Measurements from ENCODE around the gene GET4. TPM values are rescaled to one million over a fixed set of nuclear protein-coding genes. Genes with fewer than 3 reads are reported as not detected.
"Not testable (repeated sequence)": the region's sequence is repeated elsewhere in the genome, so short reads cannot be mapped to it uniquely, and the experiment has no call there.

The GET4 gene
- total RNA-seq, 1 experiment from 2014 or later, result 50.2 TPM

DNA sequence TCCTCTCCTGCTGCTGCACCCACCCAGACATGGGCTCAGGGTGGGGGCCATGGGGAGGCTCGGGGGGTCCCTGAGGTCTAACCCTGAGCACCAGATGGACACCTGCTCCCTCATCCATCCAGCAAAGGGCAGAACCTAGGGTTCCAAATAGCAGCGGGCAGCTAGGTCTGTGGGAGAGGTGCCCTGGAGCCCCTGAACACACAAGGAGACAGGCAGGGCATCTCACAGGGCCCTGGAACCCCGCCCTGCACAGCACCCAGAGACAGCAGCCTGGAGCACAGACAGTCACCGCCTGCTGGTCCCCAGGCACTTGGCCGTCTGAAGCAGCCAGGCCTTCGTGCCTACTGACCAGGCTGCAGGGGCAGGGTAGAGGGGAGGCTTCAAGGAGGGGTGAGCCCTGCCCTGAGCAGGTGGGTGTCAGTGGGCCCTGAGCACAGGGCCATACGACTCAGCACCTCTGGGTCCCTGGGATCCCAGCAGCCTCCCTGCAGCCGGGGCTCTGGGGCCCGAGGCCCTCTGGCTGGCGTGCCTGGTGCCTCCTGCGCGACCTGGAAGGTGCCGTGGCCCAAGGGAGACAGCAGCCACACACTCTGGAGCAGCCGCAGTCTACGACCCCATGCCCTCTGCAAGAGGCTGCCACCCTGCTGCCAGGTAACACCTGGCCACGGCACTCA, 38.3 kb downstream of the GET4 start:
- DNase-seq (ENCODE audit: low read depth), result no peak

DNA sequence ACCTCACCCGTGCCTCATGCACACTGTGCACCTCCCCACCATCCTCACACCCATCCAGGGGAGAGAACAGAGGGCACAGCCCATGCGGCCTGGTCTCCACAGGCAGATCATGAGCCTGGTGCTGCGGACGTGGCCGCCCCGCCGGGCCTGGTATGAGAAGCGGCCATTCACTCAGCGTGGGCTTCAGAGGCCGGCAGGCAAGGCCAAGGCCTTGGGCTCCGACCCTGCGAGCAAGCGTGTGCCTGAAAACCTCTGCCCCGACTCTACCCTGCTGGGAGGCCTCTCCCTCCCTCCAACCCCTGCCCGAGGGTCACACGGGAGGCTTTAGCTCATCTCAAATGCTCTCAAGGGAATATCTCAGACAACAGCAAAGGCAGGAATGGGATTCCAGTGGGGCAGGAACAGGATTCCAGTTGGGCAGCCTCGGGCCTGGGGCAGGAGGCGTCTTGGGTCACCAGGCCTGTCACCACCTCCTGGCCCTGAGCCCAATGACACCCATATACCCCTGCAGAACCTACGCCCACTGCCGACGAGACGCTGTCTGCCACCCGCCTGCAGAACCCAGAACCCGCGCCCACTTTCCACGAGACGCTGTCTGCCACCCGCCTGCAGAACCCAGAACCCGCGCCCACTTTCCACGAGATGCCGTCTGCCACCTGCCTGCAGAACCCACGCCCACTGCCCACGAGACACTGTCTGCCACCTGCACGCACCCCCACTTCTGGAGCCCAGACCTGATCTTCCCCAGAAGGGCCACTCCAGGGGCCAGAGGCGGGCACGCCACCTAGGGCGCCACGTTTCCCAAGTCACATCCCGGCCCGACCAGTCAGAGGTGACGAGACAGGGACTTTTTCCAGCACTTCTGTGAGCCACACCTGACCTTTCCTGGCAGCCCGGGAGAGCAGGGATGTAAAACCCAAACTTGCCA, 39.2 kb downstream of the GET4 start:
- DNase-seq (ENCODE audit: low read depth), result no peak

DNA sequence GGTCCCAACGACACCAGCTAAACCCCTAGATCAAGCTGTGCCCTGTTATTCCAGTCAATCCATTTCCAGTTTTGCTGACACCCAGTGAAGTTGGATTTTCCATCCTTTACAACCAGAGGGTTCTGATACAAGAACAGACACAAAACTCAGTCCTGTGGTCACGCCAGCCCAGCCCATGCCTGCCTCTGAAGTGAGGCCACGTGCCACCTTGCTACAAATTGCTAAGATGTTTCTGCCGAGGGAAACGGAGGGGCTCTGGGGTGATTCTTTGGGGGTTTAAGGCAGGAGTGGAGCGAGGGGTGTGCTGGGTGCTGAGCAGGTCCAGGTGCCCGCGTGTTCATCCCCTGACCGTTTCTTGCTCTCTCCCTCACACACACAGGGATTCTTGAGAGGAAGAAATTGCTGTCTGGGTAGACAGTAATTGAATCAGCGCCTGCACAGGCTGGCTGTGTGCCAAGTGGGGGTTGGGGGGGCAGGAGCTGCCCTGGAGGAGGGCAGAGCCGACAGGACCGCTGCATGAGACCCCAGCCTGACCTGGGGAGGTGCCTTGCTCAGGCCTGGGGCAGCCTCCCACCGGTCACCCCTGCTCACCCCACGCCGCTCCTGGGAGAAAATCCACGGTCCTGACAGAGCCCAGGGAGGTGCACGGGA, 40.1 kb downstream of the GET4 start:
- DNase-seq (ENCODE audit: low read depth), result no peak

DNA sequence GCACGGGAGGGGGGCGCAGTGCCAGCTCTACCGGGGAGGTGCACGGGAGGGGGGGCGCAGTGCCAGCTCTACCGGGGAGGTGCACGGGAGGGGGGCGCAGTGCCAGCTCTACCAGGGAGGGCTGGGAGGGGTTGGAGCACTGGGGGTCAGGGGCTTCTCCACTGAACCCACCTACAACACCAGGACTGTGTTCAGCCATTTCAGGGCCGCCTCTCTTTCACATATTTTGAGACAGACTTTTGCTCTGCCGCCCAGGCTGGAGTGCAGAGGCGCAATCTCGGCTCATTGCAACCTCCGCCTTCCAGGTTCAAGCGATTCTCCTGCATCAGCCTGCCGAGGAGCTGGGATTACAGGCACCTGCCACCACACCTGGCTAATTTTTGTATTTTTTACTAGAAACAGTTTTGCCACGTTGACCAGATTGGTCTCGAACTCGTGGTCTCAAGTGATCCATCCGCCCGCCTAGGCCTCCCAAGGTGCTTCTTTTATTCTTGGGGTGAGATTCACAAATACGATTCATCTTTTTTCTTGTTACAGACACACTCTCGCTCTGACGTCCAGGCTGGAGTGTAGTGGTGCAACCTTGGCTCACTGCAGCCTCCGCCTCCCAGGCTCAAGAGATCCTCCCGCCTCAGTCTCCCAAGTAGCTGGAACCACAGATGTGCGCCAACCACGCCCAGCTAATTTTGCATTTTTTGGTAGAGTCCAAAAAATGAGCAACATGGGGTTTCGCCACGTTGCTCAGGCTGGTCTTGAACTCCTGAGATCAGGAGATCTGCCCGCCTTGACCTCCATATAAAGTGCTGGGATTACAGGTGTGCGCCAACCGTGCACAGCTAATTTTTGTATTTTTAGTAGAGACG, 41.1 kb downstream of the GET4 start:
- no peak for DNase-seq (ENCODE audit: low read depth)

DNA sequence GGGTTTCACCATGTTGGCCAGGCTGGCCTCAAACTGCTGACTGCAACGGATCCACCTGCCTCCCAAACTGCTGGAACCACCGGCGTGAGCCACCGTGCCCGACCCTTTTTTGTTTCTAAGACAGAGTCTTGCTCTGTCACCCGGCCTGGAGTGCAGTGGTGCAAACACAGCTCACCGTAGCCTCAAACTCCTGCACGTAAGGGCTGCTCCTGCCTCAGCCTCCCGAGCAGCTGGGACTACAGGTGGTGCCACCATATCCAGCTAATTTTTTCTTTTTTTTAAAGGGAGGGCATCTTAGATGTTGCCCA, 41.7 kb downstream of the GET4 start:
- DNase-seq (ENCODE audit: low read depth), result no peak

DNA sequence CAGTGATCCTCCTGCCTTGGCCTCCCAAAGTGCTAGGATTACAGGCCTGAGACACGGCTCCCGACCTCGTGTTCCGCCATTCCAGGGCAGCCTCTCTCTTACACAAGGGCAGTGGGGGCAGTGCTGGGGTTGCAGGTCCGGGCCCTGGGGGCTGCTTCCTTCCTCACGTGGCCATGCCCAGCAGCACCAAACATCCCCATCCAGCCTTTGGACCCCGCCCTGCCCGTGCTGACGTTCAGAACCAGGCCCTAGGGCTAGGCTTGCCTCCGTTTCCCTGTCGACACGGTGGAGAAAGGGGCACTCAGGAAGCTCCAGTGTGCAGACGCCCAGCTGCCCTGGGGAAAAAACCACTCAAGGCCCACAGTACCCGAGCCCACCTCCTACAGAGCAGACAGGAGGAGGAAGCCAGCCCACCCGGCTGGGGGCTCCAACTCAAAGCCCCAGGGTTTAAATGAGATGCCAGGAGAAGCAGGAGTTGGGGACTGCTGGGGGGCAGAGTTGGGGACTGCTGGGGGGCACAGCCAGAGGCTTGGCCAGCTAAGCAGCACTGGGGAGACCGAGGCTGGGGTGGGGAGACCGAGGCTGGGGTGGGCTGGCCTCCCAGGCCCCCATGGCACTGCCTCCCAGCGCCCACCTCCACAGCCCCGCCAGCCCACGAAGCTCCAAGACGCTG, 42.2 kb downstream of the GET4 start:
- DNase-seq (ENCODE audit: low read depth), result no peak

DNA sequence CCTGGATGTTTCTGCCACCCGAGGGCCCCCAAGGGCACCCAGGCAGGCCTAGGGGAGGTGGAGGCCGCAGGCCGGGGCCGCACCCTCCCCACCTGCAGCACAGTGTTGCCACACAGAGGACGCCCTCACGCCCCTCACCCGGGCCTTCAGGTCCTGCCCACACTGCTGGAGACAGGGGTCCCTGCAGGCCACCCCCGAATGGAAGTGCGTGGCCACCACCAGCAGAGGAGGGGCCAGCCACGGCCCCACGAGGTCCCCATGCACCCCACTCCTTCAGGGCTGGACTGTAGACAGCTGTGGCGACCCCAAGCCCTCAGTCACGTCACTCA, 42.7 kb downstream of the GET4 start:
- DNase-seq (ENCODE audit: low read depth), result no peak

DNA sequence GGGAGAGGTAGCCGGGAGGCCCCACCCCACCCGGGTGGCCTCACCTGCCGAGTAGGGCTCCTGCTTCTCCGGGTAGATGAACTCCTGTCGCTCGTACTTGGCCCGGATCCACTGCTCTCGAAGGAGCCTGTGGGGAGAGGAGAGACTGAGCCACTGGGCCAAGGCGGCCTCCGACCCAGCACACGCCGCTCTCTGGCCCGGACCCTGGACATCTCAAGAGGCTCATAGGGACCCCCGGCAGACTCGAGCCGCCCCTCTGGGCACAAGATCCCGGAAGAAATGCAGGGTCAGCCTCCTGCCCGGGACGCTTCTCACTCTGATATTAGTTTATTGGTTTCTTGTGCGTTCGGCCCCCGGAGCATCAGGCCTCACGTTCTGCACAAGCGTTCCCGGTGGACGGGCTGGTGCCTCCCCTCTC, 43.6 kb downstream of the GET4 start:
- DNase-seq (ENCODE audit: low read depth), result no peak

DNA sequence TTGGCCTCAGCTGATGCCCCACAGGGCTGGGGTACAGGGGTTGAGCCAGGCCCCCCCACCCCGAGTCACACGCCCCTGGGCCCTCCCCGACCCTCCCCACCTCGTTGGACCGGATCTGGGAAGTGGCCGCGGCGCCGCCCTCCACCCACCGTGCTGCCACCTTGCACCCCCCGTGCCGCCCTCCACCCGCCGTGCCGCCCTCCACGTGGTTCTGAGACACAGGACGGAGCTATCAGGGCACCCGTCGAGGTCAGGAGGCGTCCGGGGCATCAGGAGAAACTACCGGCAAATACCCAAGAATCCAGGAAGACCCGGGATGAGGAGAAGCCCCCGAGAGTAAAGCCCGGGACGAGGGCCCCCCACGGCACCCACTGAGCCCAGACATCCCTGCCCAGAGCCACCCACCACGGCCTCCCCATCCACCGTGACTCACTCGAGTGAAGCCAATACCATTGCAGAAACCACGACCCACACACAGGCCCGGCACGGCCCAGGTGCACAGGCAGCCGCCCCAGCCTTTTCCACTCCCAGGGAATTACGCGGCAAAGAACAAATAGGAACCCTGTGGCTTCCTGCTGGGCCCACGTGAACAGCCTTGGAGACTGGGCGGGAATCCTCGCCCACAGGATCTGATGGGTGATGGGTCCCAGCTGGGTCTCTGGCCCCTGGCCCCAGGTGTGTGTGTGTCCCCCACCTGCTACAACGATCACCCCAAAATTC, 44.2 kb downstream of the GET4 start:
- DNase-seq (ENCODE audit: low read depth), result no peak

DNA sequence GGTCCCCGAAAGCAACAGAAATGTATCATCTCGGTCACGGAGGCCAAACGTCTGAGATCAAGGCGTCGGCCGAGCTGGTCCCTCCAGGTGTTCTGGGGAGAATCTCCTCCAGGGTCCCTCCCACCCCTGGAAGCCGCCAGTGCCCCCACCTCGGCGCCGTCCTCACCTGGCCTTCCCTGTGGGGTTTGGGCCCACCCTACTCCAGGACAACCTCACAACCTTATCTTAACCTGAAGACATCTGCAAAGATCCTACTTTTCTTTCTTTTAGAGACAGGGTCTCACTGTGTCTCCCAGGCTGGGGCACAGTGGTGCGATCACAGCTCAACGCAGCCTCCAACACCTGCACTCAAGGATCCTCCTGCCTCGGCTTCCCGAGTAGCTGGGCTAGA, 44.7 kb downstream of the GET4 start:
- no peak for DNase-seq (ENCODE audit: low read depth)

DNA sequence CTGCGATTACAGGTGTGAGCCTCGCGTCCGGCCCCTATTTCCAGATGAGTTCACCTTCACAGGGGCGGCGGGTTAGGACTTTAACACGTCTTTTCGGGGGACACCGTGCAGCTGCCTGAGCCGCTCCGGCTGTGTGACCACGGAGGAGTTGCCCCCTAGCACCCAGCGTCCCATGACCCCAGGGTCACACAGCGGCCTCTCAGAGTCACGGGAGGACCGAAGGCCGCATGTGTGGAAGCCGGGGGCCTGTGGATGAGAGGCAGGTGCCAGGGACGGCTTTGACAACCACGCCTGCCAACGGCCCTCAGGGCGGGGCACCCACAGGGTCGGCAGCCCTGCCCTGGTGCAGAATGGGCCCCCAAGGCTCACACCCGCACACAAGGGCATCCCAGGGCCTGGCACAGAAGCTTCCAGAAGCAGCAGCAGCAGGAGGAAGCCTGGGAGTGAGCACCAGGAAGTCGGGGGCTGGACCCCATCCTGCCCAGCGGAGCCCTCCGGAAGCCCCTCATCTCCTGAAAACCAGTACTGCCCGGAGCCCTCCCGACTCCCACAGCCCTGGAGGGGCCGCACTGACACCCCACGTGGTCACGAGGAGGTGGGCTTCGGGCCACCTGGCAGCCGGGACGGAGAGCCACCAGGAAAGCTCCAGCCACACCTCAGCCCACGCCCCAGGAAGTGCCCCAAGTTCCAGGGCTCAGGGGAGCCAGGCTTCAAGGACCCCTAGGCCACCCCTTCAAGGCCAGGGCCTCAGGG, 45.4 kb downstream of the GET4 start:
- no peak for DNase-seq (ENCODE audit: low read depth)

DNA sequence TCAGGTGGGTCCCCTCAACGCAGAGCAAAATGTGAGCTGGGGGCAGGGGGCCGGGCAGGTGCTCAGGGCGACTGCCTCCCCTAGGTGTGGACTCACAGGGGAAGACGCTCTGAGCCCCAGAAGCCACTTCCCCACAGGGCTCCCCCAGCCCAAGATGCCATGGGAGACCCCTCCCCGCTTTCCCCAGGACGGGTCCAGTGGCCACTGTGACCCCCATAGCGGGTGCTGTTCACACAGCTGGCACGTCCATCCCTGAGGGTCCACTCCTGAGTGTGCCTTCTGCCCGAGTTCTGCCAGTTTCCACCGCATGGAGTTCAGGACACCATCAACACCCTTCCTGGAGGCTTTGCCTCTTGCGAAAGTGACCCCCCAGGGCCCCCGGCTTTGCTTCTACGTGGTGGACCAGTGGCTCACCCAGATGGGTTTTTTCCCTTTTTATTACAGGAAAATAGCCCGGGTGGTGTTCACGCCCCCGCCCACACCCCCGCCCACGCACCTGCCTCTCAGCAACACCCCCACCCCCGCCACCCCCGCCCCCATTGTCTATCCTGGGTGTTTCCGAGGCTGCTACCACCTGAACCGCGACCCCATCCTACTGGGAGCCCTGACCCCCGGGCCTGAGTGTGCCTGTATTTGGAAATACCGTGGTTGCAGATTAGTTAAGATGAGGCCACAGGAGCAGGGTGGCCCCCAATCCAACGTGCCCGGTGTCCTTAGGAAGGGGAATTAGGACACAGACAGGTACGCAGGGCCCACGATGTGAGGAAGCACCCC, 46.2 kb downstream of the GET4 start:
- no peak for DNase-seq (ENCODE audit: low read depth)

DNA sequence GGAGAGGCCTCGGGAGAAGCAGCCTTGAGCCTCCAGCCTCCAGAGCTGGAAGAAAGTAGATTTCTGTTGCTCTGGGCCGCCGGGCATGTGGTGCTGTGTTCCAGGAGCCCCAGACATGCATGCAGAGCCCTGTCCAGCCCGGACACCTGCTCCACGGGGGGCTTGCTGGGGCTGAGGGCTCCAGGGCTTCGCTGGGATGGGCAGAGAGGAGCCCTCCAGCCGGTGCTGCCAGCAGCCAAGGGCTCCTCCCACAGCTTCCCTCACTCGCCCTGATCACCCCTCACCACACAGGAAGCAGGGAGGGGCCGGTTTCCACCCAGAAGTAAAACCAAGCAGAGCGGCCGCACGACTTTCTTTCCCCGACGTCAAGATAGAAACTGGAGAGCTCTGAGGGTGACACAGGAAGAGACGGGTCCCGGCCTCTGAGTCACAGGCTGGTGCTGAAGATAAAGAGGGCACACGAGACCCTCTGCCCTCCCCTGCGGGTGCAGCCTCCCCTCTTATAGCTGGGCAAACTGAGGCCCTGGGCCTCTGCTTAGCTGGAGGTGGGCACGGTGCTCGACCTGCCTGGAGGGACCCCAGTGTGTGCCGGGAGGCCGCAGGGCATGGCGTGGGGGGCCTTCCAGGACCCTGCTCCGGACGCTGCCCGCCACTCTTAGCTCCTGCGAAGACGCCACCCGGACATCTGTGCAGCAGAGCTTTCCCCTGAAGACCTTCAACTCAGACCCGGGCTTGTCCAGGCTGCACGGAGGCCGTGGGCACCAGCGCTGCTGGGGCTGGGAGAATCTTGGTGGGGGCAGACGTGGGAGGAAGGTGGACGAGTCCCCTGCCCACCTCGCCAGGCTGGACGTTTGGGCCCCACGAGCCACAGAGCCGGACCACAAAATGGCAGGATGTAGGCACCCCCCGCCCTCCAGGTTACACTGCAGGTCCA, 47.0 kb downstream of the GET4 start:
- DNase-seq (ENCODE audit: low read depth), result peak; percentile 90

DNA sequence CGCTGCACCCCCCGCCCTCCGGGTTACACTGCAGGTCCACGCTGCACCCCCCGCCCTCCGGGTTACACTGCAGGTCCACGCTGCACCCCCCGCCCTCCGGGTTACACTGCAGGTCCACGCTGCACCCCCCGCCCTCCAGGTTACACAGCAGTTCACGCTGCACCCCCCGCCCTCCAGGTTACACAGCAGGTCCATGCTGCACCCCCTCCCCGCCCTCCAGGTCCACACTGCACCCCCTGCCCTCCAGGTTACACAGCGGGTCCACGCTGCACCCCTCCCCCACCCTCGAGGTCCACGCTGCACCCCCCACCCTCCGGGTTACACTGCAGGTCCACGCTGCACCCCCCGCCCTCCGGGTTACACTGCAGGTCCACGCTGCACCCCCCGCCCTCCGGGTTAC, 47.7 kb downstream of the GET4 start:
- DNase-seq (ENCODE audit: low read depth), result not testable (repeated sequence)

DNA sequence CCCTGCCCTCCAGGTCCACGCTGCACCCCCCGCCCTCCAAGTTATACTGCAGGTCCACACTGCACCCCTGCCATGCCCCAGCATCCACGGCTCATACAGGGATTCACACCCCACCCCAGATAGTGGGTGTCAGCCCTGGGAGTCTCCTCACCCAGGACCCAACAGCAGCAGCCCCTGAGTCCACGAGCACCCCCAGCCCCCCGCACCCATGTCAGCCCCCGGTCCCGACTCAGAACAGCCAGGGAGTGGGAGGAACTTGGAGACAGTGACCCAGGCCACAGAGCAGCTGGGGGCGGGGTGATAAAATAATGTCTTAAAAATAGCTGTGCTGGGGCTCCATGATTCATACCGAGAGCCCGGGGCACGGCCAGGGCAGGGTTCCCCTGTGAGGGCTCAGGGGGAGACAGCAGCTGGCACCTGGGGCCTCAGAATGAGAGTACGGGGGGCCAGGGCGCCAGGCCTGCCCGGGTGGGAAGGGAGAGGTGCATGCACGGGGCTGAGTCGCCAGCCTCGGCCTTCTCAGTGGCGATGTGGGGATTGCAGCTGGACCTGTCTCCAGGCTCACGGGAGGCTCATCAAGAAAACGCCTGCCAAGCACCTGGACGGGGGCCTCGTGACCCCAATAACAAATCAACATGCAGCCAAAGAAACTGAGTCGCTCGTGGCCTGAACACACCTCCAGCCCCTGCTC, 48.3 kb downstream of the GET4 start:
- DNase-seq (ENCODE audit: low read depth), result peak; percentile 53

DNA sequence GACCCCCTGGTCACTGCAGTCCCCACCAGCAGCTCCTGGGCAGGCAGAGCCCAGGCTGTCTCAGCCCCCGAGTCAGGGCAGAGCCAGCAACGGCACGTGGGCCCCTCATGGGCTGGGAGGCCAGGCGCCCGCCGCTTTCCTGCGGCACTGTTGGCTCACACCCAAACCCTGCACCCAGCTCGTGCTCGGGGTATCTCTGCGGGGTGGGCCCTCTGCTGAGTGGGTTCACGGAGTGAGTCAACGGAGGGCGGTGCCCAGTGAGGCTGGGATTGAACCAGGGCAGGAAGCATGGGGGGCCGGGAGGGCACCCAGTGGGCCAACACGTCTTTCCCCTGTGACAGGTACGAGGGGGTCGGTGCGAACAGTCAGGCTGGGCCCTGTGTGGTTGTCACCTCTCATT, 49.2 kb downstream of the GET4 start:
- peak; percentile 69 for DNase-seq (ENCODE audit: low read depth)
